GM12878 (cell line): ENCODE results near the gene AOPEP. TPM values are rescaled to one million over a fixed set of nuclear protein-coding genes. Genes with fewer than 3 reads are reported as not detected.

ENCODE experiments used
- ATAC-seq: fragments of 200-7000 bp; cut with Tn5 transposase; 3 replicates; pipeline ENCODE4 v1.9.1; 2020; ENCODE audit warnings: mild to moderate bottlenecking, moderate library complexity
- BruUV-seq: library from RNA; stranded (reverse); fragments of 400-500 nt; replicated peaks from 2 replicates; lab custom pipeline; 2021; lab: Mats Ljungman, UMichigan
- CTCF ChIA-PET: fragments of 300-600 bp; sonication (Branson Sonifier 250); formaldehyde crosslinking; extraction: SDS; loops from one replicate; lab custom pipeline; 2021; ENCODE audit warnings: inconsistent platforms; lab: Yijun Ruan, JAX
- POLR2A ChIA-PET: fragments of 350-600 bp; formaldehyde crosslinking; extraction: SDS; loops from one replicate; lab custom pipeline; 2021; ENCODE audit warnings: inconsistent platforms; lab: Charles Lee
- RAD21 ChIA-PET: fragments of 300-600 bp; sonication (Branson Sonifier 250); formaldehyde crosslinking; loops from one replicate; lab custom pipeline; 2023; ENCODE audit warnings: antibody characterized with exemption; ENCODE audit not compliant: unreplicated experiment; lab: Charles Lee
- SMC1A ChIA-PET: fragments of 300-600 bp; sonication (Branson Sonifier 250); formaldehyde crosslinking; loops from one replicate; lab custom pipeline; 2023; ENCODE audit not compliant: unreplicated experiment, uncharacterized antibody; lab: Charles Lee
- DNase-seq: peaks from one replicate; pipeline ENCODE4 v3.0.0-alpha.2; 2011; ENCODE audit warnings: low read depth, low spot score
- FAIRE-seq: peaks from 3 replicates; lab custom pipeline; 2011; peaks lifted over from hg19 to GRCh38; lab: Jason Lieb, UNC
- H2AFZ ChIP-seq: 2 replicates; pipeline ENCODE4 v1.6.0; 2011; ENCODE audit warnings: low read depth, low read length, control low read depth; ENCODE audit not compliant: control insufficient read depth
- H3K27ac ChIP-seq: 2 replicates; pipeline ENCODE4 v1.5.1; 2011; ENCODE audit warnings: control low read depth; ENCODE audit not compliant: control insufficient read depth, insufficient read depth
- H3K27me3 ChIP-seq, 2 experiments: replicated peaks in 1 of 2; 2 replicates each; pipeline versions ENCODE4 v1.6.0 to v1.6.1; 2011; ENCODE audit warnings: low read length in 1 of 2; ENCODE audit not compliant: control insufficient read depth in 2 of 2, insufficient read depth in 2 of 2
- H3K36me3 ChIP-seq, 2 experiments: 2 replicates each; pipeline ENCODE4 v1.5.1; 2011; ENCODE audit warnings: low read length in 1 of 2; ENCODE audit not compliant: control insufficient read depth in 2 of 2, insufficient read depth in 2 of 2
- H3K4me1 ChIP-seq: 2 replicates; pipeline ENCODE4 v1.6.1; 2011; ENCODE audit warnings: mild to moderate bottlenecking, low read length, moderate library complexity, mixed read lengths; ENCODE audit not compliant: control insufficient read depth, insufficient read depth
- H3K4me2 ChIP-seq: 2 replicates; pipeline ENCODE4 v1.6.0; 2011; ENCODE audit warnings: control low read depth; ENCODE audit not compliant: control insufficient read depth, insufficient read depth
- H3K4me3 ChIP-seq: fragments of 200-600 bp; sonication (generic); 2 replicates; pipeline ENCODE4 v1.5.1; 2016
- H3K79me2 ChIP-seq: 2 replicates; pipeline ENCODE4 v1.6.0; 2011; ENCODE audit warnings: low read length; ENCODE audit not compliant: control insufficient read depth, insufficient read depth
- H3K9ac ChIP-seq: 2 replicates; pipeline ENCODE4 v1.8.0; 2011; ENCODE audit warnings: low read length, control low read depth, mixed read lengths; ENCODE audit not compliant: control insufficient read depth, insufficient read depth
- H3K9me3 ChIP-seq: replicated peaks from 3 replicates; pipeline ENCODE4 v1.5.1; 2011; ENCODE audit warnings: mild to moderate bottlenecking, low read length; ENCODE audit not compliant: control insufficient read depth, insufficient read depth
- H4K20me1 ChIP-seq: 2 replicates; pipeline ENCODE4 v1.6.0; 2011; ENCODE audit not compliant: control insufficient read depth, insufficient read depth
- ATF7 ChIP-seq: fragments of 450-650 bp; IDR thresholded peaks from 2 replicates; pipeline ENCODE4 v1.6.1; 2016; ENCODE audit warnings: low read depth, mild to moderate bottlenecking
- BCL3 ChIP-seq: IDR thresholded peaks from 2 replicates; pipeline ENCODE4 v1.6.1; 2011; ENCODE audit warnings: borderline replicate concordance, low read depth, mild to moderate bottlenecking, moderate library complexity, low read length; ENCODE audit not compliant: insufficient read depth, poor library complexity, severe bottlenecking
- BCLAF1 ChIP-seq: fragments of 450-650 bp; IDR thresholded peaks from 2 replicates; pipeline ENCODE4 v1.6.1; 2017; ENCODE audit warnings: antibody characterized with exemption, mild to moderate bottlenecking, moderate library complexity
- BMI1 ChIP-seq: fragments of 450-650 bp; IDR thresholded peaks from 2 replicates; pipeline ENCODE4 v1.6.1; 2016; ENCODE audit warnings: mild to moderate bottlenecking, moderate library complexity, borderline replicate concordance
- CREB1 ChIP-seq: IDR thresholded peaks from 2 replicates; pipeline ENCODE4 v1.6.1; 2012; ENCODE audit warnings: low read depth, mild to moderate bottlenecking, inconsistent platforms
- EGR1 ChIP-seq, 2 experiments: IDR thresholded peaks; 1 replicate in 1 of 2; 2 replicates in 1 of 2; pipeline ENCODE4 v1.6.1; 2011 to 2012; ENCODE audit warnings: low read depth in 2 of 2, low read length in 2 of 2, borderline replicate concordance in 1 of 2, mild to moderate bottlenecking in 1 of 2, moderate library complexity in 1 of 2
- IKZF1 ChIP-seq: fragments of 450-650 bp; conservative IDR thresholded peaks from 2 replicates; pipeline ENCODE4 v1.6.1; 2017; ENCODE audit warnings: antibody characterized with exemption, mild to moderate bottlenecking
- KDM1A ChIP-seq: fragments of 200-600 bp; sonication (generic); IDR thresholded peaks from 2 replicates; pipeline ENCODE4 v1.6.1; 2016; ENCODE audit warnings: borderline replicate concordance
- MYB ChIP-seq: fragments of 150-350 bp; IDR thresholded peaks from 2 replicates; pipeline ENCODE4 v1.6.1; 2014; ENCODE audit warnings: mild to moderate bottlenecking, low read depth, low read length, borderline replicate concordance
- NKRF ChIP-seq: fragments of 450-650 bp; conservative IDR thresholded peaks from 2 replicates; pipeline ENCODE4 v1.6.1; 2017; ENCODE audit warnings: mild to moderate bottlenecking, moderate library complexity
- RB1 ChIP-seq: fragments of 450-650 bp; formaldehyde crosslinking; IDR thresholded peaks from 2 replicates; pipeline ENCODE4 v1.6.1; 2017; ENCODE audit warnings: mild to moderate bottlenecking, borderline replicate concordance
- RUNX3 ChIP-seq: IDR thresholded peaks from 2 replicates; pipeline ENCODE4 v1.6.1; 2012; ENCODE audit warnings: low read length, inconsistent platforms
- SIX5 ChIP-seq: IDR thresholded peaks from 2 replicates; pipeline ENCODE4 v1.6.1; 2011; ENCODE audit warnings: mild to moderate bottlenecking, low read depth, low read length, moderate library complexity; ENCODE audit not compliant: severe bottlenecking
- USF2 ChIP-seq: IDR thresholded peaks from 2 replicates; pipeline ENCODE4 v1.6.1; 2011; ENCODE audit warnings: low read depth, low read length, improper control_type of control experiment, borderline replicate concordance
- WRNIP1 ChIP-seq: IDR thresholded peaks from 2 replicates; pipeline ENCODE4 v1.6.1; 2011; ENCODE audit warnings: low read depth, low read length, improper control_type of control experiment, borderline replicate concordance
- ZBTB33 ChIP-seq: fragments of 450-650 bp; IDR thresholded peaks from 2 replicates; pipeline ENCODE4 v1.6.1; 2017; ENCODE audit warnings: mild to moderate bottlenecking
- WGBS: methylation state at CpG from one replicate; pipeline ENCODE4 v1.1.6; 2016; ENCODE audit warnings: low lambda C conversion rate; ENCODE audit not compliant: insufficient replicate concordance, insufficient coverage; ENCODE audit errors: missing lambda C conversion rate; 5-methylcytosine and 5-hydroxymethylcytosine counted together
- in situ Hi-C: fragments of 300-500 bp; cut with MboI; formaldehyde crosslinking; loops from 9 replicates; pipeline ENCODE4 v1.14.3; 2018; ENCODE audit warnings: mixed read lengths
- intact Hi-C: fragments of 100-400 bp; cut with micrococcal nuclease; formaldehyde crosslinking; loops from one replicate; pipeline ENCODE4 v1.14.2; 2022; ENCODE audit not compliant: unreplicated experiment
- polyA plus RNA-seq, 11 experiments: library from polyadenylated mRNA; depleted of rRNA in 4 of 11; unstranded in 6 of 11; stranded (reverse) in 5 of 11; fragments of >200 nt; fragmentation: Nextera tagmentation in 4 of 11; fragmentation: Illumina TruSeq in 1 of 11; extraction: Ambion mirVana in 4 of 11; extraction: Trizol in 1 of 11; gene quantifications; 1 replicate in 1 of 11; 2 replicates in 10 of 11; pipeline versions ENCODE4 v1.2.1 to v1.2.3, GENCODE V29; 2011 to 2016; ENCODE audit warnings: inconsistent platforms in 2 of 11, missing spikeins in 2 of 11, low read depth in 1 of 11
- total RNA-seq, 4 experiments: library from RNA; depleted of rRNA in 3 of 4; stranded (reverse); fragments of >200 nt in 3 of 4; fragmentation: Illumina TruSeq in 1 of 4; extraction: Trizol in 1 of 4; gene quantifications; 2 replicates each; pipeline versions ENCODE4 v1.2.1 to v1.2.3, GENCODE V29; 2013 to 2021

The AOPEP gene
- total and polyA plus RNA-seq, 10 of the 15 experiments (the other 5 are each of a cell fraction or from before 2014, with no cell fraction given), result 2.3 to 16.9 (median 10.1) TPM

- whole genome bisulfite sequencing, result 82% methylated on average over 5 of the region's 8 CpGs
- FAIRE-seq, result no peak
- H3K9ac ChIP-seq, result no peak overlapping the region
- in situ Hi-C loops, result no loop called here
- H3K79me2 ChIP-seq, result no peaks in the 10 kb centered on the region
- RAD21 ChIA-PET, result no interaction called here
- DNase-seq, result no peak
- SMC1A ChIA-PET, result no interaction called here
- no TSS peak for BruUV-seq
- H3K27me3 ChIP-seq, result no peaks in the 10 kb centered on the region
- H3K27ac ChIP-seq, result no peak overlapping the region
- no peak overlapping the region for H3K4me3 ChIP-seq
- no peak for ATAC-seq
- H3K9me3 ChIP-seq, result no peaks in the 10 kb centered on the region; the same call in none of the 3 replicates
- no peaks in the 10 kb centered on the region for H3K36me3 ChIP-seq
- H3K4me2 ChIP-seq, result no peak overlapping the region
- intact Hi-C loops, result no loop called here
- no peaks in the 10 kb centered on the region for H4K20me1 ChIP-seq
- H2AFZ ChIP-seq, result no peak overlapping the region
- POLR2A ChIA-PET, result no interaction called here
- H3K4me1 ChIP-seq, result no peaks in the 10 kb centered on the region
- CTCF ChIA-PET, result no interaction called here
- TF ChIP-seq ATF7, result no peak
- no peak for TF ChIP-seq CREB1
- no peak for TF ChIP-seq RUNX3
- TF ChIP-seq ZBTB33, result no peak
- no peak for TF ChIP-seq WRNIP1
- no peak for TF ChIP-seq MYB
- no peak for TF ChIP-seq BCLAF1
- TF ChIP-seq KDM1A, result no peak
- TF ChIP-seq BMI1, result no peak
- TF ChIP-seq BCL3, result no peak
- TF ChIP-seq USF2, result no peak
- TF ChIP-seq RB1, result no peak
- TF ChIP-seq SIX5, result no peak
- TF ChIP-seq NKRF, result no peak
- TF ChIP-seq IKZF1, result no peak
- no peak for TF ChIP-seq EGR1 (IDR thresholded peaks at IDR 0.05; ENCODE audit: borderline replicate concordance in 1 of 2, low read depth in 2 of 2, low read length in 2 of 2)
Observed at GRCh38 chr9:94888775-94889174, 162.3 kb downstream of the AOPEP start.
